Endodermal cell (in vitro differentiated cells): Measurements from ENCODE around the gene GPATCH1. TPM values are rescaled to one million over a fixed set of nuclear protein-coding genes. Genes with fewer than 3 reads are reported as not detected.

Experiments used
- DNase-seq: peaks from one replicate; pipeline ENCODE4 v3.0.0-alpha.2; 2017
- H3K27ac ChIP-seq: 2 replicates; pipeline ENCODE4 v1.5.1; 2013; ENCODE audit warnings: mild to moderate bottlenecking, low read depth, low read length, moderate library complexity
- H3K27me3 ChIP-seq: 2 replicates; pipeline ENCODE4 v1.6.1; 2013; ENCODE audit warnings: mild to moderate bottlenecking, low read length, moderate library complexity; ENCODE audit not compliant: insufficient read depth, control insufficient read depth, poor library complexity, severe bottlenecking
- H3K36me3 ChIP-seq: 2 replicates; pipeline ENCODE4 v1.7.0; 2013; ENCODE audit warnings: mild to moderate bottlenecking, low read length, moderate library complexity; ENCODE audit not compliant: control insufficient read depth, insufficient read depth
- H3K4me1 ChIP-seq: one replicate; pipeline ENCODE4 v1.7.0; 2013; ENCODE audit warnings: low read length; ENCODE audit not compliant: control insufficient read depth, insufficient read depth
- H3K4me3 ChIP-seq: 2 replicates; pipeline ENCODE4 v1.5.1; 2013; ENCODE audit warnings: mild to moderate bottlenecking, low read length, moderate library complexity
- H3K9ac ChIP-seq: 2 replicates; pipeline ENCODE4 v1.6.1; 2013; ENCODE audit warnings: mild to moderate bottlenecking, low read length, moderate library complexity; ENCODE audit not compliant: poor library complexity, severe bottlenecking; ENCODE audit errors: extremely low read depth
- H3K9me3 ChIP-seq: 2 replicates; pipeline ENCODE4 v1.6.1; 2013; ENCODE audit warnings: mild to moderate bottlenecking, low read length, moderate library complexity; ENCODE audit not compliant: control insufficient read depth
- H3K27ac Mint-ChIP-seq: 2 replicates; pipeline ENCODE4 v1.8.0; 2020; ENCODE audit warnings: mixed read lengths
- H3K27me3 Mint-ChIP-seq: 2 replicates; pipeline ENCODE4 v1.8.0; 2021; ENCODE audit warnings: mild to moderate bottlenecking, mixed read lengths; ENCODE audit not compliant: insufficient read depth
- H3K36me3 Mint-ChIP-seq: 2 replicates; pipeline ENCODE4 v1.8.0; 2020; ENCODE audit warnings: low read depth, mixed read lengths
- H3K4me1 Mint-ChIP-seq: 2 replicates; pipeline ENCODE4 v1.8.0; 2020; ENCODE audit warnings: mixed read lengths
- H3K4me3 Mint-ChIP-seq: 2 replicates; pipeline ENCODE4 v1.8.0; 2020; ENCODE audit warnings: mild to moderate bottlenecking, moderate library complexity, mixed read lengths
- H3K9me3 Mint-ChIP-seq: 2 replicates; pipeline ENCODE4 v1.8.0; 2020; ENCODE audit warnings: mild to moderate bottlenecking, mixed read lengths
- CTCF ChIP-seq: fragments of 200-600 bp; sonication (generic); conservative IDR thresholded peaks from 2 replicates; pipeline ENCODE4 v1.5.0; 2021; ENCODE audit warnings: antibody characterized with exemption, mild to moderate bottlenecking
- WGBS, 2 experiments: methylation state at CpG; one replicate each; pipeline versions ENCODE4 v1.1.5 to v1.1.7; 2013; ENCODE audit warnings: missing lambda C conversion rate in 2 of 2, mixed read lengths in 1 of 2; ENCODE audit not compliant: insufficient coverage in 1 of 2, insufficient read length in 1 of 2; 5-methylcytosine and 5-hydroxymethylcytosine counted together
- total RNA-seq, 2 donors: library from RNA; stranded (reverse); fragmentation: NEBNext Ultra II Directional in 1 of 2; extraction: Animal tissue kit (Norgen Biotek cat#: 25700) in 1 of 2; gene quantifications; 2 replicates in 1 of 2; 3 replicates in 1 of 2; pipeline ENCODE4 v1.2.1, GENCODE V29; 2021

Gene GPATCH1
- total RNA-seq, 2 donors from 2014 or later: 10.1 to 11.2 TPM

DNA sequence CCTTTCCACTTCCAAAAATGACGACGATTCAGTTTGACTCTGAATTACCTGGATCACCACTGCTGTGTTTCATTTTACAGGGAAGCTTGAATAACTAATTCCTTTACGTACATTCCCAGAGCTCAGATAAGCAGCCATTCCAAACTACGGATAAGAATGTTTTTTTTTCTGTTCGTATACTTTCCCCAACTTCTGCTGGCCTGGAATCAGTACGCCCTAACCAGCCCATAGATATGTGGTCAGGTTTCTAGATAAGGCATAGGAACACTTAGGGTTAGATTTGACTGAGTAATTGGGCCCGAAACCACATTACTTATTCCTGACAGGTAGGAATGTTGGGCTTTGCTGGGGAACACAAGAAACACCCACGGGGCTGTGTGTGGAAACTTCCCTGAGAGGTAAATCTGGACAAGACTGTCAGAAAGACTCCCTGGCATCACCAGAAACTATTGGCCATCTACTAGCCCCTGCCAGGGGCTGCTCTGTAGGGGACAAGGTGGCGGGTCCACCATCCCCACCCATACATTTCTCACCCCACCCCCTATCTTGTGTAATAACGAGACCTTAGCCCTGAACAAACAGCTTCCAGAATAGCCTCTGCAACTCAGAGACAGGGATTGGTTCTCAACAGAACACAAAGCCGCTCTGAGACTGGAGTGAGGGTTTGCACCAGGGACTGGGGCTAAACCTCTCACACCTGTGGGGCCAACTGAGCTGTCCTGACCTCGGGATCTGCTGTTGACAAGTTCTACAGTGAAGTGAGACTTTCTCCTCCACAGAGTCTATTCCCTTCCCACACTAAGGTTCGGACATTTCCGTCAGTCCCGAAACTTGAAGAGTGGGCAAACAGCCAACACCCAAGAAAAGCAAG is 31.9 kb upstream of the GPATCH1 start:
- Histone ChIP-seq H3K9me3 (no peaks in the 10 kb centered on the region), H3K4me1 (peaks cover 14% of the 10 kb centered on the region), H3K27ac (no peak overlapping the region), H3K27me3 (no peaks in the 10 kb centered on the region), H3K36me3 (peaks cover 53% of the 10 kb centered on the region), H3K9ac (no peak overlapping the region), H3K4me3 (no peak overlapping the region)
- H3K27me3 Mint-ChIP-seq: no peaks in the 10 kb centered on the region
- 91 to 97% methylated on average over 6 to 15 of the region's 15 CpGs for WGBS, 2 experiments
- H3K36me3 Mint-ChIP-seq: peaks cover 54% of the 10 kb centered on the region
- no peak overlapping the region for H3K4me3 Mint-ChIP-seq
- peak overlapping the region; percentile 85 for H3K27ac Mint-ChIP-seq
- H3K4me1 Mint-ChIP-seq: peaks cover 31% of the 10 kb centered on the region
- no peak for TF ChIP-seq CTCF
- DNase-seq: no peak
- H3K9me3 Mint-ChIP-seq: no peaks in the 10 kb centered on the region

GRCh38 chr19:33050110-33050509 is 30.9 kb upstream of the GPATCH1 start:
- Mint-ChIP-seq H3K4me3 (no peak overlapping the region), H3K36me3 (peaks cover 57% of the 10 kb centered on the region), H3K27me3 (no peaks in the 10 kb centered on the region), H3K9me3 (no peaks in the 10 kb centered on the region), H3K27ac (no peak overlapping the region), H3K4me1 (peaks cover 31% of the 10 kb centered on the region)
- DNase-seq: no peak
- Histone ChIP-seq H3K9ac (no peak overlapping the region), H3K4me1 (peaks cover 18% of the 10 kb centered on the region), H3K4me3 (no peak overlapping the region), H3K36me3 (peaks cover 61% of the 10 kb centered on the region), H3K9me3 (no peaks in the 10 kb centered on the region), H3K27me3 (no peaks in the 10 kb centered on the region), H3K27ac (no peak overlapping the region)
- 93 to 100% methylated on average over 1 to 2 of the region's 3 CpGs for WGBS, 2 experiments
- TF ChIP-seq CTCF: no peak

DNA sequence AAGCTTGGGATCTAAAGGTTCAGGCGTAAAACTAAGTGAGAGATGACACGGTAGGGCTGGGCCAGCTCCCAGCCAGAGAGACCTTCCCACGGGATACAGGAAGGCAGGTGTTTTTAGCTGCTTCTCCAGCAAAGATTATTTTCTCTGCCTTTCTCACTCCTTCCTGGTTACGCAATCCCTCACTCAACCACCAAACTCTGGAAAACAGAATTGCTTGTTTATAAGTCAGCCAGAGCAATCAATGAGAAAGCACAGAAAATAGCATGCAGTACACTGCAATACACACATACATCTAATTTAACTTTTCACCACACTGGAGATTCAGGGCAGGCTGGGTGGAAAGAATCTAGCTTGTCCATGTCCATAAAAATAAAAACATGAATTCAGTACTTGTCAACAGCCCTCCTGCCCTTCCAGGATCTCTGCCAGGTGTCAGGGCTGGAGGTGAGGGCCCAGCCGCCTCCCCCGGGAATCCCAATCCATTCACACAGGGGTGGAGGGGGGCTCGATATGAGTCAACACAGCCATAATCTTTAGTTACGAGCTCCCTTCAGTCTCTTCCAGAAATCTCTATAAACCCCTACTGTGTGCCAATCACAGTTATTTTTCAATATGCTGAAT is 28.5 kb upstream of the GPATCH1 start:
- peak overlapping the region; percentile 52 for H3K27ac Mint-ChIP-seq
- no peak overlapping the region for H3K9ac ChIP-seq
- peaks cover 38% of the 10 kb centered on the region for H3K36me3 Mint-ChIP-seq

More for the DNA sequence above, 28.5 kb upstream of the GPATCH1 start:
- Histone ChIP-seq H3K27ac (no peak overlapping the region), H3K4me1 (peaks cover 18% of the 10 kb centered on the region), H3K36me3 (peaks cover 46% of the 10 kb centered on the region), H3K4me3 (no peak overlapping the region), H3K27me3 (no peaks in the 10 kb centered on the region), H3K9me3 (no peaks in the 10 kb centered on the region)
- Mint-ChIP-seq H3K27me3 (no peaks in the 10 kb centered on the region), H3K4me3 (no peak overlapping the region), H3K9me3 (no peaks in the 10 kb centered on the region), H3K4me1 (peaks cover 31% of the 10 kb centered on the region)
- no peak for DNase-seq
- WGBS, 2 experiments: 88 to 97% methylated on average over 6 to 8 of the region's 8 CpGs
- no peak for TF ChIP-seq CTCF
